Stimulated activated CD4-positive, alpha-beta T cell treated with anti-CD3 and anti-CD28 coated beads, TNF-alpha, amount 100 ng/mL, for 24 hours (primary cell): ENCODE data around the gene NPIPA1.
A peak's percentile ranks its signal among the peaks of the same experiment; 100 is the strongest.
"Not testable (repeated sequence)": the region's sequence is repeated elsewhere in the genome, so short reads cannot be mapped to it uniquely, and the experiment has no call there.

Experiments used
- DNase-seq, 3 experiments: peaks; one replicate each; pipeline ENCODE4 v3.0.0-alpha.2; 2020; ENCODE audit warnings: low read depth in 3 of 3

The NPIPA1 gene

DNA sequence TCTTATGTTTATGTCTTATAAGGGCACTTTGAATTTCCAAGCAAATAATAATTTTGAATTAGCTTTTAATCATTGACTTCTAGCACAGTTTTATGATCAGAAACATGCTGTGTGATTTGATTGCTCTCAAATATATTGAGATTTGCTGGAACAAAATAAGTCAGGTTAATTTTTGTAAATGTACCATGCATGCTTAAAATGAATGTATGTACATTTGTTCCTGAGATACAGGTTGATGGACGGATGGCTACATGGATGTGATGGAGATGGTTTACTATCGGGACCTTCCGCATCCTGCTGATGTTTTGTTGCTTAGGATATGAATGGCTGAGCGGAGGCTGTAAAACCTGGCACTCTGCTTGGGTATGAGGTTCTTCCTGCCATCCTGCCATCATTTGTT is at the start of gene NPIPA1:
TSS of gene NPIPA1 (plus strand) at position 301 of the 400 bp plus-strand sequence. CDS start at position 301, 0 bp downstream.
- DNase-seq, result not testable (repeated sequence)

DNA sequence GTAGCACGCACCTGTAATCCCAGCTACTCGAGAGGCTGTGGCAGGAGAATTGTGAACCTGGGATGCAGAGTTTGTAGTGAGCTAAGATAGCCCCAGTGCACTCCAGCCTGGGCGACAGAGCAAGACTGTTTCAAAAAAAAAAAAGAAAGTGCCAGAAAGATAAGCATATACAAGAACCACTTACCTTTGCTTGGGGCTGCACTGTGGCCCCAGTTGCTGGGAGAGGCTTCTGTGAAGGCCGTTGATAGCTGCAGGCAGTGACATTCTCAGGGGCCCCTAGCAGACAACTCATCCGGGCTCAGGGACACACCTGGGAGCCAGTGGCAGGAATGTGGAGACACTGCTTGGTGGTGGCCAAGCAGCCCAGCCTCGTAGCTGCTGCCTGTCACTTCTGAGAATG is 45.1 kb upstream of the NPIPA1 start:
- DNase-seq, result not testable (repeated sequence)

DNA sequence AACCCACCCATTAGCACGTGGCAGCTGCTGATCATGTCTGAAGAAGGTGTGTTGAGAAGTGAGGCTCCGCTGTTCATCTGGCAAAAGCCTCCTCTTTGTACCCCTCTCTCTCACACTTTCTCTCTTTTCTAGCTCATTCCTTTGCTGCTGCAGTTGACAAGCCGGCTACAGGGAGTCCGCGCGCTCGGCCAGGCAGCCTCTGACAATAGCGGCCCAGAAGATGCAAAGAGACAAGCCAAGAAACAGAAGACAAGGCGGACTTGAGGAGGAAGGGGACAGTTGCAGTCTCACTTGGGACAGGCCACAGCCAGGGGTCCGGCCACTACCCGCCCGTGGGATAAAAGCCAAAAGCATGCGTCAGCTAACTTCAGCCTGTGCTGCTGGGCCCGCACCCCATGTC is 41.9 kb upstream of the NPIPA1 start:
- DNase-seq, result not testable (repeated sequence)

DNA sequence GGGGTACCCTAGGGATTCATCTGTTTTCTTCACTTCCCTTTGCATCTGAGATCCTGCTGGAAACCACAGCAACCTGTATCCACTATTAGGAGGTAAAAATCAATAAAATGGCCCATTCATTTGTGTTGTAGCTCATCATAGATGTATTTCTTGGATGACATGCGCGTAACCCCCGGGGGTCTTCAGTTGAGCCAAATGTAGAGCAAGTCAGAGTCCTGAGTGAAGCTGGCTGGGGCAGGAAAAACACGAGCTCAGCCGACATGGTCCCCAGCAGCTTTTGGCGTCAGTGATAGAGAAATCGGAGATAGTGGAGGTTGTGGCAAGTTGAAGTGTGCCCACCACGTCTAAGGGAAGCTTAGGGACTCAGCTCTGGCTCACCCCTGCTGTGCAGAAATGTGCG is 41.2 kb upstream of the NPIPA1 start:
- not testable (repeated sequence) for DNase-seq

DNA sequence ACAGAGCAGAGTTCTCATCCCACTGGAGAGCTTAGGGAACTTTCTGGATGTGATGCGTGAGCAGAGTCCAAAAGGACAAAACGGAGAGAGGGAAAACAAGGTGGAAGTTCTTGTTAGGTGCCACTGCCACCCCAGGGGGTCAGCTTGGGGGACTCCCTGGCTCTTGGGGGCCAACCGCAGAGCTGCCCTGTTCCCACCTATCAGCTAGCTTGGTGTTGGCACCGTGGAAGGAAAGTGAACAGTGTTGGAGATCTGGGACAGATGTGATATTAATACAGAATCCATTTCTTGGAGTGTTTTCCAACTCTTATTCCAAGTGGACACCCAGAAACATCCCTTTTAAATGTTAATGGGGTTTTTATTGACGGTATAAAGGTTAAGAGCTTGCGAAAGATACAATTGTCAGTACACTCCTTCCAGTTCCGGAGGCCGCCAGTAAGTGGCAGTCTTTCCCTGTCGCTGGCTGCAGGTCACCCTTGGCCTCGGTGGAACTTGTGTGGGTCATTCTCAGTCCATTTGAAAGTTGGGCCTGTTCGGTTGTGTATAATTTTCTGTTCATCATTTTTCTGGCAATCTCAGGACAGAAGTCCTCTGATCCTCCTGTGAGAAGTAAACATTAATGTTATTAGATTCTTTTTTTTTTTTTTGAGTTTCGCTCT is 40.1 kb upstream of the NPIPA1 start:
- not testable (repeated sequence) for DNase-seq

DNA sequence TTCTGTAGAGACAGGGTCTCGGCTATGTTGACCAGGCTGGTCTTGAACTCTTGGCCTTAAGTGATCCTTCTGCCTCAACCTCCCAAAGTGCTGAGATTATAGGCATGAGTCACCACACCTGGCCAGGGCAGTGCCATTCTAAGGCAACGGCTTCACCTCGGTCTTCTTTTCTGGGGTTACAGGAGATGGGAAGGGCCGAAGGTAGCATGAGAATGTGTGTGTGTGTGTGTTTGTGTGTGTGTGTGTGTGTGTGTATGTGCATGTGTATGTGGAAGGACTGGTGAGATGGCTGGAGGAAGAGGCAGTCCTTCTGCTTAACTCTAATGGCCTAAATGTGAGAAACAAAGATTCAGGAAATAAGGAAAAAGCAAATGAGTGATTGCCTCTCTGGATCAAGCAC is 39.1 kb upstream of the NPIPA1 start:
- not testable (repeated sequence) for DNase-seq

DNA sequence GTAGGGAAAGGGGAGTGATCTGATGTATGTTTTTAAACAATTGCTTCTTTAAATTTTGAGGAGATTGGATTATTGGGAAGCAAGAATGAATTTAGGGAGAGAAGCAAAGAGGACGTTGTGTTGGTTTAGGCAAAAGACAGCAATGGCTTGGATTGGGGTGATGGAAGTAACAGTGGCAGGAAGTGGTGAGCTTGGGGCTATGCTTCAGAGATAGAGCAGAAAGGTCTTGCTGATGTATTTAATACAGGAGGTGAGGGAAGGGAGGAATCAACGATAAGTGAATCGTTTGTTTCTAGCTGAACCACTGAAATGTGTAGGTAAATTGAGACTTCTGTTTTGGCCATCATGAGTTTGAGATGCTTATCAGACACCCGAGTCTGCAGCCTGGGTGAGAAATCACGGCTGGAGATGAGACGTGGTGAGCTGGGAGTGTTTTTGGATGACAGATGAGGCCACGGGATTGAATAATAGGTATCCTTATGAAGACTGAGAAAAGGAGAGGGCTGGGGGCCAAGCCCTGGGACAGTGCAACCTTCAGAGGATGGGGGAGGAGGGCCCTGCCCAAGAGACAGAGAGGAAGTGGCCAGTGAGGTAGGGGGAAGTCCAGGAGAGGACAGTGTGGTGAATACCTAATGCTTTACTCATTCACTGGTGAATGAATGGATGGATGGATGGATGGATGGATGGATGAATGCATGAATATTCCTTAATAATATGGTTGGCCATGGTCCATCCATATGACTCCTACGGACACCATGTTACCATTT is 33.9 kb upstream of the NPIPA1 start:
- DNase-seq, result not testable (repeated sequence)

DNA sequence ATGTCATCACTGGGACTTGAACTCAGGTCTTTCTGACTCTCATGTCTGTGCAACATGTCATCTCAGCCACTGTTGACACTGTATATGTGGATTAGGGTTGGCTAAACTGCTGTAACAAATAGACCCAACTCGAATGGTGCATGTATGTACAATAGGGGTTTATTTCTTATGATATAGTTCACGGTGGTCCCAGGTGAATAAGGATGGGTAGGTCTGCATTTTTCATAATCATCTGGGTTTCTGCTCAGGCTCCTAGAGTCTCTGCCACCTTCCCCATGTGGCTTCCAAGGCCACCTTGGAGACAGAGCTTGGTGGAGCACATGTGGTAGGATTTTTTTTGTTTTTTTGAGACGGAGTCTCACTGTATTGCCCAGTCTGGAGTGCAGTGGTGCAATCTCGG is 27.5 kb upstream of the NPIPA1 start:
- DNase-seq, result not testable (repeated sequence)

DNA sequence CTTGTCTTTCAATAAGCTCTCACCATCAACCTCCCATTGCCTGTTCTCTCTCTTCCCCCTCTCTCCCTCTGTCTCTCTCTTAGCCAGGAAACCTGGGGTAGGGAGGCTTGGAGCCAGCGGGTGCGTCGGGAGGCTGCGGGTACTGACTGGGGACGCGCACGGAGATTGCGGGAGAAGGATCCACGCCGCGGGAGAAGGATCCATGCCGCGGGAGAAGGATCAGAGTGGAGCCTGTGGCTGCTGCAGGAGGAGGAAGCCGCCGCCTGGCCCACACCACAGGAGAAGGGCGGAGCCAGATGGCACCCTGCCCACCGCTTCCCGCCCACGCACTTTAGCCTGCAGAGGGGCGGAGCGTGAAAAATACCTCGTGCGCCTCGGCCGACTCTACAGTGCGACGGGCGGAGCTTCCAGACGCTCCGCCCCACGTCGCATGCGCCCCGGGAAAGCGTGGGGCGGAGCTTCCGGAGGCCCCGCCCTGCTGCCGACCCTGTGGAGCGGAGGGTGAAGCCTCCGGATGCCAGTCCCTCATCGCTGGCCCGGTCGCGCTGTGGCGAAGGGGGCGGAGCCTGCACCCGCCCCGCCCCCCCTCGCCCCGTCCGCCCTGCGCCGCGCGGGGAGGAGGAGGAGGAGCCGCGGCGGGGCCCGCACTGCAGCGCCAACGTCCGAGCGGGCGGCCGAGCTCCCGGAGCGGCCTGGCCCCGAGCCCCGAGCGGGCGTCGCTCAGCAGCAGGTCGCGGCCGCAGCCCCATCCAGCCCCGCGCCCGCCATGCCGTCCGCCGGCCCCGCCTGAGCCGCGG is 26.2 kb upstream of the NPIPA1 start:
- DNase-seq, result not testable (repeated sequence)

DNA sequence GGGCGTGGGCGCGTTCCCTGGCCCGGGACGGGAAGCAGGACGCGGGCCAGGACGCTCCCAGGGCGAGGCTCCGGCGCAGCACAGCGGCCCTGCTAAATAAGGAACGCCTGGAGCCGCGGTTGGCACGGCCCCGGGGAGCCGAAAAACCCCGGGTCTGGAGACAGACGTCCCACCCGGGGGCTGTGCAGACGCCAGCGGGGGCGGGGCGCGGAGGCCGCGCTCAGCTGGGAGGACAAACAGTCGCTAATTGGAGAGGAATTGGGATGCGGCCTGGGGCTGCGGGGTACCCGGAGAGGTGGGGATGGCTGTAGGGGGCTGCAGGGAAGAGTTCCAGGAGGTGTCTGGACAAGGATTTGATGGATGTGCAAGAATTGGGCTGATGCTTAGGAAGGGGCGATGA is 25.3 kb upstream of the NPIPA1 start:
- DNase-seq, result peak; percentile 11 to 43 (median 21)

DNA sequence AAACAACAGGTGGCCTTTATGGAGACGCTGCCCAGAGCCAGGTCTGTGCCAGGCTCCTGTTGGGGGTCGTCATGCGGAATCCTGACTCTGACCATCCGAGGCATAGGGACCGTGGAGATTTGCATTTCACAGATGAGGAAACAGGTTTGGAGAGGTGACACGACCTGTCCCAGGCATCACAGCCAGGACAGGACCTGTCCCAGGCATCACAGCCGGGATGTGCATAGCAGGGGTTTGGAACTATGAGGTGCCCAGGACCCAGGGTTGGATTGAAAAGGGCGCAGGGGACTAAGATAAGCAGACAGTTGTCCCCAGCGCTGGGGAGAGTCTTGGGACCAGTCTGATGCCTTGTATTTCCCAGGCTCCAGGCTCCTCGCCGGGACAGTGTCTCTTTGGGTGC is 24.7 kb upstream of the NPIPA1 start:
- not testable (repeated sequence) for DNase-seq

DNA sequence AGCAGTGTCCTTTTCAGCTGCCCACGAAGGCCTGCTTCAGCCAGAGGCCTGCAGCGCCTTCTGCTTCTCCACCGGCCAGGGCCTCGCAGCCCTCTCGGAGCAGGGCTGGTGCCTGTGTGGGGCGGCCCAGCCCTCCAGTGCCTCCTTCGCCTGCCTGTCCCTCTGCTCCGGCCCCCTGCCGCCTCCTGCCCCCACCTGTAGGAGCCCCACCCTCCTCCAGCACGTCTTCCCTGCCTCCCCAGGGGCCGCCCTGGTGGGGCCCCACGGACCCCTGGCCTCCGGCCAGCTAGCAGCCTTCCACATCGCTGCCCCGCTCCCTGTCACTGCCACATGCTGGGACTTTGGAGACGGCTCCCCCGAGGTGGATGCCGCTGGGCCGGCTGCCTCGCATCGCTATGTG is 18.7 kb upstream of the NPIPA1 start:
- DNase-seq, result not testable (repeated sequence)

DNA sequence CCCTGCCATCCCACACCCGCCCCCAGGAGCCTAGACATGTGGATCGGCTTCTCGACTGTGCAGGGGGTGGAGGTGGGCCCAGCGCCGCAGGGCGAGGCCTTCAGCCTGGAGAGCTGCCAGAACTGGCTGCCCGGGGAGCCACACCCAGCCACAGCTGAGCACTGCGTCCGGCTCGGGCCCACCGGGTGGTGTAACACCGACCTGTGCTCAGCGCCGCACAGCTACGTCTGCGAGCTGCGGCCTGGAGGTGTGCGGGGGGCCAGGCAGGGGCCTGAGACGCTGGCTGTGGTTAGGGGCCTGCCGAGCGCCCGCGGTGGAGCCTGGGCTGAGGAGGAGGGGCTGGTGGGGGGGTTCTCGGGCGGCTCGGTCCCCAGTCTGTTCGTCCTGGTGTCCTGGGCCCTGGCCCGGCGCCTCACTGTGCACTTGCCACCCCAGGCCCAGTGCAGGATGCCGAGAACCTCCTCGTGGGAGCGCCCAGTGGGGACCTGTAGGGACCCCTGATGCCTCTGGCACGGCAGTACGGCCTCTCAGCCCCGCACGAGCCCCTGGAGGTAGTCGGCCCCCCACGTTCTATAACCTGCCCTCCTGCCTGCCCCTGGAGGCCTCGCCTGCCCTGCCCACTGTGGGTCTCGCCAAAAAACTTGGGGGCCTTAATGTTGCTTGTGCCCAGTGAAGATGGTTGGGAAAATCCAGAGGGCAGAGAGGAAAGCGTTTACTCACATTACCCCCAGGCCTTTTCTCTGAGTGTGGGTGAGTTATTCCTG is 17.2 kb upstream of the NPIPA1 start:
- DNase-seq, result not testable (repeated sequence)

DNA sequence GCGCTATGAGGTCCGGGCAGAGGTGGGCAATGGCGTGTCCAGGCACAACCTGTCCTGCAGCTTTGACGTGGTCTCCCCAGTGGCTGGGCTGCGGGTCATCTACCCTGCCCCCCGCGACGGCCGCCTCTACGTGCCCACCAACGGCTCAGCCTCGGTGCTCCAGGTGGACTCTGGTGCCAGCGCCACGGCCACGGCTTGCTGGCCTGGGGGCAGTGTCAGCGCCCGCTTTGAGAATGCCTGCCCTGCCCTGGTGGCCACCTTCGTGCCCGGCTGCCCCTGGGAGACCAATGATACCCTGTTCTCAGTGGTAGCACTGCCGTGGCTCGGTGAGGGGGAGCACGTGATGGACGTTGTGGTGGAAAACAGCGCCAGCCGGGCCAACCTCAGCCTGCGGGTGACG is 15.0 kb upstream of the NPIPA1 start:
- DNase-seq, result not testable (repeated sequence)

DNA sequence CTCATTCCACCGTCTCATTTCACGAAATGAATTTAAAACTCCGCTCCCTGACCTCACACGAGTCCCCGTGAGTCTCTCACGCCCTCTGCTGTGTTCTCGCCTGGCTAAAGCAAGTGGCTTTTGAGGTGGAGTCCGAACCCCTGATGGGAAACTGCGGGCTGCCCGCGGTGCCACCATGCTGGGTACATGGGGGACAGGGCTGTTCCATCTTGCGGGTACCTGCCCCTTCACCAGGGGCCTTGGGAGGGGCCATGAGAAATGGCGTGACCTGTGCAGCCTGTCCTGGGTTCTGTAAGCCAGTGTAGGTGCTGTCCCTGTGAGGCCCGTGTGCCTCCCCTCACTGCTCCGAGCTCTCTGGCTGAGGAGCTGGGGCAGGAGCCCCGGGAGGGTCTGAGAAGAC is 14.3 kb upstream of the NPIPA1 start:
- DNase-seq, result not testable (repeated sequence)

DNA sequence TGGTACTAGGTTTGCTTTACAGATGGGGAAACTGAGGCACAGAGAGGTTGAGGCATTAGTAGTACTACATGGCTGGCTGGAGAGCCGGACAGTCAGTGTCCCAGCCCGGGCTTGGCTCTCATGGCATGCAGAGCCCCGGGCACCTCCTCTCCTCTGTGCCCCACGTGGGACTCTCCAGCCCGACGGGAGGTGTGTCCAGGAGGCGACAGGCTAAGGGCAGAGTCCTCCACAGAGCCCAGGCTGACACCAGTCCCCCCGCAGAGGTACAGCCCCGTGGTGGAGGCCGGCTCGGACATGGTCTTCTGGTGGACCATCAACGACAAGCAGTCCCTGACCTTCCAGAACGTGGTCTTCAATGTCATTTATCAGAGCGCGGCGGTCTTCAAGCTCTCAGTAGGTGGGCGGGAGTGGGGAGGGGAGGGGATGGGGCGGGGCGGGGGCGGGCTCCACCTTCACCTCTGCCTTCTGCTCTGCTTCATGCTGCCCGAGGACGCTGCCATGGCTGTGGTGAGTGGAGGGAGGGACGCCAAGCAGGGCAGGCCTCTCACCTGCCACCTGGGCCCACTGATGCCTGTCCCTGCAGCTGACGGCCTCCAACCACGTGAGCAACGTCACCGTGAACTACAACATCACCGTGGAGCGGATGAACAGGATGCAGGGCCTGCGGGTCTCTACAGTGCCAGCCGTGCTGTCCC is 13.7 kb upstream of the NPIPA1 start:
- not testable (repeated sequence) for DNase-seq

DNA sequence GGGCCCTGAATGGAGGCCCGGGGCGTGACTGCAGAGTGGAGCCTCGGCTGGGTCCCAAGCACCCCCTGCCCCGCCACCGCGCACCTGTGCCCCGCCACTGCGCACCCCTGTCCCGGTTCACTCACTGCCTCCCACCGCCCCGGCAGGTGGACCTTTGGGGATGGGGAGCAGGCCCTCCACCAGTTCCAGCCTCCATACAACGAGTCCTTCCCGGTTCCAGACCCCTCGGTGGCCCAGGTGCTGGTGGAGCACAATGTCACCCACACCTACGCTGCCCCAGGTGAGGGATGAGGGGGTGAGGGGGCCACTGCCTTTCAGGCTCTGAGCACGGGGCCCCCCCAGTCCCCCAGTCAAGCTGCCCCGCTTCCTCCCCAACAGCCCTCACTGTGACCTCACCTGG is 12.9 kb upstream of the NPIPA1 start:
- not testable (repeated sequence) for DNase-seq

DNA sequence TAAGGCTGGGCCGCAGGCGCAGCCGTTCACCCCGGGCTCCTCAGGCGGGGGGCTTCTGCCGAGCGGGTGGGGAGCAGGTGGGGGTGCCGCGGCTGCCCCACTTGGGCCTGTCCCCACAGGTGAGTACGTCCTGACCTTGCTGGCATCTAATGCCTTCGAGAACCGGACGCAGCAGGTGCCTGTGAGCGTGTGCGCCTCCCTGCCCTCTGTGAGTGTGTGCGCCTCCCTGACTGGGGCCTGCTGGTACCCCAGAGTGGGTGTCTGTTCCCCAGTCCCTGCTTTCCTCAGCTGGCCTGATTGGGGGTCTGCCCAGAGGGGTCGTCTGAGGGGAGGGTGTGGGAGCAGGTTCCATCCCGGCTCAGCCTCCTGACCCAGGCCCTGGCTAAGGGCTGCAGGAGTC is 12.3 kb upstream of the NPIPA1 start:
- not testable (repeated sequence) for DNase-seq

DNA sequence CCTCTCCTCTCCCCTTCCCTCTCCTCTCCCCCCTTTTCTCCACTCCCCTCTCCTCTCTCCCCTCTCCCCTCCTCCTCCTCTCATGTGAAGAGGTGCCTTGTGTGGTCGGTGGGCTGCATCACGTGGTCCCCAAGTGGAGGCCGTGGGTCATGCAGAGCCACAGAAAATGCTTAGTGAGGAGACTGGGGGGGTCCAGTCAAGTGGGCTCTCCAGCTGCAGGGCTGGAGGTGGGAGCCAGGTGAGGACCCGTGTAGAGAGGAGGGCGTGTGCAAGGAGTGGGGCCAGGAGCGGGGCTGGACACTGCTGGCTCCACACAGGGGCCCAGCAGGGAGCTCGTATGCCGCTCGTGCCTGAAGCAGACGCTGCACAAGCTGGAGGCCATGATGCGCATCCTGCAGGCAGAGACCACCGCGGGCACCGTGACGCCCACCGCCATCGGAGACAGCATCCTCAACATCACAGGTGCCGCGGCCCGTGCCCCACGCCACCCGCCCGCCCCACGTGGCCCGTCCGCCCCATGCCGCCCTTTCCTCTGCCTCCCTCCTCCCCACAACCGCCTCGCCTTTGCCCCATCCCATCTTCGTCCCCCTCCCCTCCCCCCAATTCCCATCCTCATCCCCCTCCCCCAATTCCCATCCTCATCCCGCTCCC is 9.1 kb upstream of the NPIPA1 start:
- not testable (repeated sequence) for DNase-seq

DNA sequence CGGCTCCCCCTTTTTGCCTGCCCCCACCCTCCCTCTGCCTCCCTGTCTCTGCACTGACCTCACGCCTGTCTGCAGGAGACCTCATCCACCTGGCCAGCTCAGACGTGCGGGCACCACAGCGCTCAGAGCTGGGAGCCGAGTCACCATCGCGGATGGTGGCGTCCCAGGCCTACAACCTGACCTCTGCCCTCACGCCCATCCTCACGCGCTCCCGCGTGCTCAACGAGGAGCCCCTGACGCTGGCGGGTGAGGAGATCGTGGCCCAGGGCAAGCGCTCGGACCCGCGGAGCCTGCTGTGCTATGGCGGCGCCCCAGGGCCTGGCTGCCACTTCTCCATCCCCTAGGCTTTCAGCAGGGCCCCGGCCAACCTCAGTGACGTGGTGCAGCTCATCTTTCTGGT is 8.1 kb upstream of the NPIPA1 start:
- not testable (repeated sequence) for DNase-seq
